H1 (cell line): ENCODE measurements around the gene EIF1AX. TPM values are rescaled to one million over a fixed set of nuclear protein-coding genes. Genes with fewer than 3 reads are reported as not detected.

Experiments used
- CTCF ChIA-PET: fragments of 300-600 bp; sonication (Branson Sonifier 250); formaldehyde crosslinking; loops from one replicate; lab custom pipeline; 2021; ENCODE audit not compliant: partially characterized antibody; lab: Charles Lee
- POLR2A ChIA-PET: fragments of 300-600 bp; sonication (Branson Sonifier 250); formaldehyde crosslinking; loops from one replicate; lab custom pipeline; 2021; ENCODE audit warnings: inconsistent platforms; ENCODE audit not compliant: partially characterized antibody; lab: Charles Lee
- DNase-seq, 2 experiments: peaks; one replicate each; pipeline versions ENCODE4 v3.0.0 to v3.0.0-alpha.2; 2010 to 2022; ENCODE audit warnings: low spot score in 2 of 2, low read depth in 1 of 2, mixed read lengths in 1 of 2
- FAIRE-seq: peaks from 2 replicates; lab custom pipeline; 2011; peaks lifted over from hg19 to GRCh38; lab: Jason Lieb, UNC
- H2AFZ ChIP-seq: 2 replicates; pipeline ENCODE4 v1.8.1; 2012; ENCODE audit warnings: low read length, inconsistent platforms
- H2AK5ac ChIP-seq: 2 replicates; pipeline ENCODE4 v1.6.1; 2013; ENCODE audit warnings: low read depth, low read length
- H2BK120ac ChIP-seq: replicated peaks from 2 replicates; pipeline ENCODE3; 2013; ENCODE audit warnings: low read depth, low read length, inconsistent platforms
- H2BK12ac ChIP-seq: 2 replicates; pipeline ENCODE4 v1.6.1; 2013; ENCODE audit warnings: low read depth, low read length
- H2BK15ac ChIP-seq: 2 replicates; pipeline ENCODE4 v1.6.1; 2013; ENCODE audit warnings: low read length
- H2BK20ac ChIP-seq: 2 replicates; pipeline ENCODE4 v1.6.1; 2013; ENCODE audit warnings: low read length
- H2BK5ac ChIP-seq: 2 replicates; pipeline ENCODE4 v1.6.1; 2013; ENCODE audit warnings: low read depth, low read length
- H3K14ac ChIP-seq: 2 replicates; pipeline ENCODE4 v1.6.1; 2013; ENCODE audit warnings: inconsistent platforms; ENCODE audit not compliant: insufficient read length
- H3K18ac ChIP-seq: 2 replicates; pipeline ENCODE4 v1.6.1; 2013; ENCODE audit warnings: low read length; ENCODE audit errors: extremely low read depth
- H3K23ac ChIP-seq: 2 replicates; pipeline ENCODE4 v1.6.1; 2013; ENCODE audit warnings: inconsistent platforms; ENCODE audit not compliant: insufficient read length
- H3K23me2 ChIP-seq: 2 replicates; pipeline ENCODE4 v1.6.1; 2013; ENCODE audit warnings: low read depth, low read length
- H3K27ac ChIP-seq: 2 replicates; pipeline ENCODE4 v1.6.1; 2011; ENCODE audit warnings: low read depth, low read length, inconsistent platforms
- H3K27me3 ChIP-seq, 4 experiments: replicated peaks in 1 of 4; 1 replicate in 1 of 4; 2 replicates in 3 of 4; pipeline versions ENCODE4 v1.6.1 to v1.8.1; 2011 to 2013; ENCODE audit warnings: low read length in 3 of 4, mild to moderate bottlenecking in 3 of 4, inconsistent platforms in 2 of 4, mixed read lengths in 2 of 4, moderate library complexity in 1 of 4; ENCODE audit not compliant: control insufficient read depth in 3 of 4, insufficient read depth in 3 of 4; ENCODE audit errors: extremely low read depth in 1 of 4
- H3K36me3 ChIP-seq, 4 experiments: 2 replicates each; pipeline versions ENCODE4 v1.6.1 to v1.8.1; 2011 to 2013; ENCODE audit warnings: mild to moderate bottlenecking in 4 of 4, low read length in 3 of 4, moderate library complexity in 2 of 4, control low read depth in 1 of 4, inconsistent platforms in 1 of 4; ENCODE audit not compliant: insufficient read depth in 4 of 4, control insufficient read depth in 2 of 4
- H3K4ac ChIP-seq: replicated peaks from 2 replicates; pipeline ENCODE3; 2013; ENCODE audit warnings: low read length, low read depth, mixed read lengths, inconsistent platforms; ENCODE audit not compliant: insufficient read length
- H3K4me1 ChIP-seq, 4 experiments: replicated peaks in 1 of 4; 1 replicate in 1 of 4; 2 replicates in 3 of 4; pipeline versions ENCODE4 v1.6.1 to v1.8.1; 2011 to 2013; ENCODE audit warnings: low read length in 3 of 4, inconsistent platforms in 2 of 4, mixed read lengths in 1 of 4; ENCODE audit not compliant: insufficient read depth in 4 of 4, control insufficient read depth in 3 of 4
- H3K4me2 ChIP-seq, 2 experiments: 2 replicates each; pipeline versions ENCODE4 v1.6.1 to v1.8.1; 2011 to 2013; ENCODE audit warnings: low read depth in 2 of 2, low read length in 2 of 2, control low read depth in 1 of 2, inconsistent platforms in 1 of 2, mild to moderate bottlenecking in 1 of 2; ENCODE audit not compliant: insufficient read depth in 1 of 2
- H3K4me3 ChIP-seq, 4 experiments: fragments of 200-600, 300-600 bp in 1 of 4; sonication (generic), shearing (Covaris generic), sonication (Bioruptor Twin) in 1 of 4; 2 replicates each; pipeline versions ENCODE4 v1.5.1 to v1.8.1; 2011 to 2016; ENCODE audit warnings: low read length in 4 of 4, low read depth in 3 of 4, control low read depth in 2 of 4, inconsistent platforms in 2 of 4, mild to moderate bottlenecking in 2 of 4, mixed read lengths in 1 of 4, moderate library complexity in 1 of 4; ENCODE audit not compliant: insufficient read depth in 2 of 4; ENCODE audit errors: extremely low read depth in 1 of 4
- H3K56ac ChIP-seq: replicated peaks from 2 replicates; pipeline ENCODE3; 2013; ENCODE audit warnings: low read depth, mild to moderate bottlenecking, mixed read lengths, low read length, inconsistent platforms; ENCODE audit not compliant: insufficient read length
- H3K79me1 ChIP-seq: 2 replicates; pipeline ENCODE4 v1.6.1; 2013; ENCODE audit warnings: low read depth, low read length, control low read depth
- H3K79me2 ChIP-seq, 2 experiments: 2 replicates each; pipeline versions ENCODE4 v1.6.1 to v1.8.1; 2012 to 2013; ENCODE audit warnings: low read length in 2 of 2, mild to moderate bottlenecking in 2 of 2, inconsistent platforms in 1 of 2; ENCODE audit not compliant: insufficient read depth in 2 of 2, control insufficient read depth in 1 of 2
- H3K9ac ChIP-seq, 4 experiments: replicated peaks in 1 of 4; 1 replicate in 1 of 4; 2 replicates in 3 of 4; pipeline versions ENCODE4 v1.6.1 to v1.8.1; 2011 to 2013; ENCODE audit warnings: low read depth in 3 of 4, low read length in 3 of 4, control low read depth in 2 of 4, mild to moderate bottlenecking in 2 of 4, moderate library complexity in 2 of 4, inconsistent platforms in 1 of 4; ENCODE audit errors: extremely low read depth in 1 of 4
- H3K9me3 ChIP-seq, 2 experiments: 2 replicates each; pipeline versions ENCODE4 v1.6.1 to v1.8.1; 2012 to 2013; ENCODE audit warnings: mild to moderate bottlenecking in 2 of 2, moderate library complexity in 2 of 2, control low read depth in 1 of 2, inconsistent platforms in 1 of 2, low read depth in 1 of 2, low read length in 1 of 2, mixed read lengths in 1 of 2; ENCODE audit not compliant: insufficient read depth in 2 of 2
- H4K20me1 ChIP-seq, 2 experiments: replicated peaks in 1 of 2; 2 replicates each; pipeline versions ENCODE3 to v1.8.1; 2011 to 2013; ENCODE audit warnings: inconsistent platforms in 2 of 2, low read length in 2 of 2, mild to moderate bottlenecking in 1 of 2; ENCODE audit not compliant: insufficient read depth in 2 of 2, control insufficient read depth in 1 of 2
- H4K5ac ChIP-seq: 2 replicates; pipeline ENCODE4 v1.6.1; 2013; ENCODE audit warnings: low read length, low read depth, mixed read lengths, inconsistent platforms; ENCODE audit not compliant: insufficient read length
- H4K8ac ChIP-seq: 2 replicates; pipeline ENCODE4 v1.8.0; 2013; ENCODE audit warnings: mild to moderate bottlenecking, moderate library complexity, low read length, inconsistent platforms; ENCODE audit not compliant: insufficient read depth; ENCODE audit errors: extremely low read depth
- H4K91ac ChIP-seq: replicated peaks from 2 replicates; pipeline ENCODE3; 2013; ENCODE audit warnings: low read length, mixed read lengths, inconsistent platforms; ENCODE audit not compliant: insufficient read length
- SAP30 ChIP-seq: fragments of 300-600 bp; sonication (generic); IDR thresholded peaks from 2 replicates; pipeline ENCODE4 v1.7.1; 2012; ENCODE audit warnings: low read length, moderate library complexity, mild to moderate bottlenecking, inconsistent platforms; ENCODE audit not compliant: insufficient read depth, insufficient replicate concordance
- WGBS, 2 experiments: shearing (Covaris generic) in 1 of 2; methylation state at CpG; one replicate each; pipeline versions ENCODE4 v1.1.6 to v1.1.7; 2013 to 2015; ENCODE audit warnings: low lambda C conversion rate in 2 of 2, mixed read lengths in 2 of 2, inconsistent platforms in 1 of 2, low coverage in 1 of 2, missing lambda C conversion rate in 1 of 2; ENCODE audit not compliant: insufficient replicate concordance in 2 of 2, insufficient coverage in 1 of 2, insufficient read length in 1 of 2; ENCODE audit errors: extremely low coverage in 1 of 2, missing lambda C conversion rate in 1 of 2; 5-methylcytosine and 5-hydroxymethylcytosine counted together
- polyA plus RNA-seq, 7 experiments: library from polyadenylated mRNA; depleted of rRNA in 3 of 7; stranded (reverse) in 5 of 7; unstranded in 2 of 7; fragments of >200 nt in 5 of 7; fragments of 200-250 nt in 2 of 7; gene quantifications; 1 replicate in 5 of 7; 2 replicates in 1 of 7; 4 replicates in 1 of 7; pipeline versions ENCODE4 v1.2.1 to v1.2.3, GENCODE V29; 2011 to 2013; ENCODE audit warnings: missing spikeins in 2 of 7, mixed read lengths in 2 of 7
- total RNA-seq: library from RNA; stranded (reverse); fragmentation: NEBNext Ultra II Directional; extraction: Animal tissue kit (Norgen Biotek cat#: 25700); gene quantifications from 2 replicates; pipeline ENCODE4 v1.2.1, GENCODE V29; 2021

Gene EIF1AX
- total and polyA plus RNA-seq, 2 of the 8 experiments (the other 6 are each of a cell fraction or from before 2014, with no cell fraction given): 34.0 to 175 TPM

GRCh38 chrX:20129547-20129946 lies 12.1 kb downstream of the EIF1AX start:
- Histone ChIP-seq H3K23ac (no peak overlapping the region), H3K9ac (no peak overlapping the region), H3K4me2 (no peak overlapping the region), H2BK12ac (no peak overlapping the region), H3K27me3 (no peaks in the 10 kb centered on the region), H3K4me3 (no peak overlapping the region), H2AFZ (no peak overlapping the region), H3K9me3 (no peaks in the 10 kb centered on the region), H2BK120ac (no peak overlapping the region), H3K4ac (no peak overlapping the region), H2BK5ac (no peak overlapping the region), H4K8ac (no peak overlapping the region), H4K91ac (no peak overlapping the region), H3K23me2 (no peaks in the 10 kb centered on the region), H3K18ac (no peak overlapping the region), H2BK20ac (no peak overlapping the region), H3K56ac (no peak overlapping the region), H4K20me1 (no peaks in the 10 kb centered on the region), H2BK15ac (no peak overlapping the region), H4K5ac (no peak overlapping the region), H3K79me2 (no peaks in the 10 kb centered on the region), H3K27ac (no peak overlapping the region), H3K36me3 (peaks cover 0 to 52% (median 16%) of the 10 kb centered on the region in 4 experiments; a peak in 6 of 8 replicates), H2AK5ac (no peak overlapping the region), H3K14ac (no peak overlapping the region), H3K79me1 (no peaks in the 10 kb centered on the region), H3K4me1 (no peaks in the 10 kb centered on the region)
- FAIRE-seq: no peak
- ChIA-PET CTCF (no interaction called here), POLR2A (no interaction called here)
- WGBS, 2 experiments: 78% methylated on average over 1 of the region's 1 CpG; no CpG with 5 or more reads in 1 of the 2 experiments
- DNase-seq: no peak
- TF ChIP-seq SAP30: no peak
